HG03039 (cell line): ENCODE measurements around the gene RSL24D1.

Experiments
- ATAC-seq: cut with Tn5 transposase; IDR thresholded peaks from one replicate; pipeline ENCODE4 v1.9.1; 2021; ENCODE audit warnings: mild to moderate bottlenecking, moderate library complexity; ENCODE audit not compliant: unreplicated experiment

RSL24D1 gene

DNA sequence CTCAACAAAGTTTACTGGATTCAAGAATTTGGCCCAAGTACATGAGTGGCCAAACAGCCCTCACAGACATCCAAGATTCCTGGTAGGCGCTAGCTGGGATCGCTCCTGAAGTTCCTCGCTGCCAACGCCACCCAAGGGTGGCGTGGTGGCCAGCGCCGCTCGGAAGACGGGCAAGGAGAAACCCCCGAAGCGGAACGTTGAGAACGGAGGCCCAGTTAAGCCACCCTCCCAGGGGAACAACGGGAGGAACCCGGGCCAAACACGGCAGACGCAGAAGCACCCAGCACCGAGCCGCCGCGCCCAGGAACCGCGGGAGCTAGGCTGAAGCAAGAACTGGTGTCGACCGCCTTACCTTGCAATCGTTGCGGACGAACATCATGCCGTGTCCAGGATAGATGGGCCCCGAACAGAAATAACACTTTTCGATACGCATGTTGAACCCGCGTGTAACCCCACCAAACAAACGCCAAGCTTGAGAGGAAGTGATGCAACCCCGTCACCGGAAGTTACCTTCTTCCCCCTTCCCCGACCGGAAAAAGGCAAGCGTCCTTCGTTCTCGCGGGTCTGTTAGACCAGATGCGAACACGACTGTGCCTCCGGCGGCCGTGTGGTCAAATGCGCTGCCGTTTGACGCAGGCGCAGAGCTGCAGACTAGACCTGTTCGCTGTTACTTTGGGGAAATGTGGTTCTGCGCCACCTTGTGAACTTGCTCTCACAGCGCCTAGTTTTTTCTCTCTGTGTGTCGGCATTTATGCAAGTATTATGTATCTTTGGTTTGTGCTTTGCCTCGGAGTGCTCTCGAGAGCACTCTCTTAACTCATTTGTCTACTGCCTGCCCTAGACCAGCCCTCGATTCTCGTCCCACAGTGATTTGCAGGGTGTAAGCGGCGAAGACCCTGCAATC, at the start of gene RSL24D1:
Gene RSL24D1 (minus strand): TSS at position 484 of the 904 bp plus-strand sequence. CDS start 51 bp downstream, at position 433.
- peak; percentile 98 for ATAC-seq

DNA sequence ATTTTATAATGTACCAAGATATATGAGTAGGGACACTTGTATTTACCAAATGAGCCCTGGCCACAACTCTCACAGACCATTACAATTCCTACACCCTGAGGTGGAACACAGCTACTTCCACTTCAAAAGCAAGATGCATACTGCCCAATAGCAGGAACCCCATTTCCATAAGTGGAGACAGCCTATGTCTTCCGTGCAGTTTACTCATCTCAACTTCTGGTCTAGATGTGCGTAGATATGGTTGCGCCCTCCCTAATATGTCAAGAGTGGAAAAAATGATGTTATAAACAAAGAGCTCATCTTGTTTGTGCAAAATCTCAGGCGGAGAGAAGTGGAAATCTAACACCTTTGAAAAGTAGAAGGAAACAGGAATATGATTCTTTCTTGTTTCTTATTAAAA, 48.3 kb upstream of the RSL24D1 start:
- ATAC-seq = no peak

DNA sequence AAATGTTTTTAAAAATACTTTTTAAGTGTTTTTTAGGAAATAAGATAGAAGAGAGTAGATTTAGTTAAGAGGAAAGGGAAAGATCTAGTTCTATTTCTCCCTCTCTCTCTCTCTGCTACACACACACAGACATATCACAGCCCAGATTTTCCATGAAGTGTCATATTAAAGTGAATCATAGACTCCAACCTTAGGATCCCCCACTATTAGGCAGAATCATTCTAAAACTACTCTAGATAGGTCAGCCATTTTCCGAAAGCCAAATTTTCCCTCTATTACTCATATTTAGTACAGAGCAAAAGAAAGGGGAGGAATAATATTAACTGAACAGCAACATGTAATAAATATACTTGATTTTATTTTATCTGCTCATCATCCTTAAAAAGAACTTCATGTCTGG, 45.1 kb upstream of the RSL24D1 start:
- ATAC-seq = no peak

GRCh38 chr15:55241186-55241585, 44.4 kb upstream of the RSL24D1 start:
- no peak for ATAC-seq

DNA sequence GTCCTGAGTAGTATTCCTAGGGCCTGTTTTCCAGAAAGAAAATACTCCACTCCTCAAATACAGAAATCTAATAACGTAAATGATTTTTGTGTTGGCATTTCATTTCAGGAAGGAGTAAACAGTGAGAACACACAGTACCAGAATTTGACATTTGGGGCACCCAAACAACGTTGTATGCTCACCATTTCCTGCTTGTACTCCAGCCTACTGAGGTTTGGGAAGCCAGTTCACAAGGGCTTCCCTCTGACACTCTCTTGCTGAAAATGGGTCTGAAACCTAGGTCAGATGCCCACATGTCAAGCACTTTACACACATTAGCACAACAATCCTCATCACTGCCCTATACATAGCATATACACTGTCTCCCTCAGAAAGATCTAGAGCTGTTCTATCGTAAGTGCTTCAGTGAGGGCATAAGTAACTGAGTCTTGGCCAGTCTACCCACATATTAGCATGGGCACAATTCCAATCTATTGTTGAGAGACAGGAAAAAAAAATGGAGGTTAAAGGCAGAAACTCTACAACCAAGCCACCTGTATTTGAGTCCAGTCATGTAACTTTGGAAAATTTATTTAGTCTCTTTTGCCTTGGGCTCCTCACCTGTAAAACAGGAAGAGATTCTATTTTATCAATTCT, 43.5 kb upstream of the RSL24D1 start:
- ATAC-seq = no peak

DNA sequence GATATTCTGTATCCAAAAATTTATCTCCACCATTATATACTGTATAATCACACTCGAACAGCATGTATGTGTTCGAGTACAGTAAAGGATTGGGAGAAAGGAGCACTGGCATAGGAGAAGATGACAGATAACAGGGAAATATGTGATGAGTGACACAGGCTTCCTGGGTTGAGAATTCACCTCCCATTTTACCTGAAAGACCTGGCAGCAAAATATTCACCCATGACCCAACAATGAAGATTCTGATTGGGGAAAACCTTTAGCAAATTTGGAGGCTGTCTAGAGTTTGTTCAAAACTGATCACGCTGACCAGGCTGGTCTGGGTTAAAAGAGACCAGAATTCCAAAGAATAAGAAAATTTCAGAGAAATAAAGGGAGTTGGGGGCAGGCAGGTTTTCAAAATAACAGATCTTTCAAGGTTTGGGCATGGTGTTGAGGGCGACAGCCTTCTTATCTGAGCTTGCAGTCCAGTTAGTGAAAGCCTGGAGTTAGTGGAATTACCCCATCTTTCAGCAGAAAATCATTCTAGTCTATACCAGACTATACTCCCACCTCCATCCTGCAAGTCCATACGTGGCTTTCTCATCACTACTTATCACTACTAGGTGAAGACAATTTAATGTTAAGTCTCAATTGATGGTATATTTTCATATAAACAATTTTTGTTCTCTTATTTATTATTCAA, 42.8 kb upstream of the RSL24D1 start:
- no peak for ATAC-seq

GRCh38 chr15:55238877-55239276, 42.1 kb upstream of the RSL24D1 start:
- no peak for ATAC-seq

DNA sequence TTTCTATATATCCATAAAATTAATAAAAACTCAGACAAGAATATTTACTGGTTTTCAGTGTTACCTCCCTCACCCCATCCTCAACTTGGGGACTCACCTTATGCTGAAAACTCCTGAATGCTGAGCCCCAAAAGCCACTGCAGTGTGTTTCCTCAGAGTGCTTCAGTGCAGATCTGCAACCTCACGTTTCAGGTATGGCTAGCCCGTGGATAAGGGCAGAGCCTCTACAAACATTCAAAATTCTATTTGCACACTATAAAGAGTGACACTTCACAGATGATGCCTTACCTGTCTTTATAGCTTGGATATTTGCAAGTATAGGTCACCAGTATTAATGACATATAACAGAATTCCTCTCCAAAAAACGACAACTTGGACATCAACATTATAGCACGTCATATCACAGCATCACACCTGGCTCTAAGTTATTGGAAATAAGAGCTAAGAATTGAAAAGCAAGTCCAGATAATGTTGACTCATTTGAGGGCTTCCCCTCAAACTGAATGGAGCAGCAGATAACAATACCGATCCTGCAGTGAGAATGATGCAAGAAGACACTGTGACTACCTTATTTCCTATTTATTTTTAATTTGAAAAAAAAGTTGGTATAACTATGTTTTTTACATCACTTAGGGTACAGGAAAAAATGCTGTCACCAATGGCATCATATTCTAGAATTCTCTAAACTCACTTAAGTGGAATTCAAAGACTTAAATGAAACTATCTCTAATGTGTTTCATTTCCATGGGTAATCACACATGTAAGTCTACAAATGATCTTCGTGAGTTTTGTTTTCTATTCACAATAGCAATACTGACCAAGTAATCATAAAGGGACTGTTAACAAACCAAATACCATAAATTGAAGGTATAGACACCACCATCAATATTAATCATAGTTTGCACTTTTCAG, 40.7 kb upstream of the RSL24D1 start:
- ATAC-seq = no peak

- no peak for ATAC-seq
These were observed 38.9 kb upstream of the RSL24D1 start for GRCh38 chr15:55235546-55236036.

DNA sequence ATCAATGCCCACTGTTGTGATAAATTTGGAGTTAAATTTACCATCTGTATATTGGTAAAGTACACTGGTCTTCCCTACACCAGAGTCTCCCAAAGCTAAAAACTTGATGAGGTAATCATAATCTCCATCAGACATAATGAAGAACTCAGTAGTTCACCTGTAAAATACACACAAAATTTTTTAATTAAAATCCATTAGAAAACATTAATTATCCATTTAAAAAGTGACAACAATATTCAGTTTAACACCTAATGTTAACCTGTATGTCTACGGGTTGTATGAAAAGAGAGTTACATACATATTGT, 38.0 kb upstream of the RSL24D1 start:
- no peak for ATAC-seq

DNA sequence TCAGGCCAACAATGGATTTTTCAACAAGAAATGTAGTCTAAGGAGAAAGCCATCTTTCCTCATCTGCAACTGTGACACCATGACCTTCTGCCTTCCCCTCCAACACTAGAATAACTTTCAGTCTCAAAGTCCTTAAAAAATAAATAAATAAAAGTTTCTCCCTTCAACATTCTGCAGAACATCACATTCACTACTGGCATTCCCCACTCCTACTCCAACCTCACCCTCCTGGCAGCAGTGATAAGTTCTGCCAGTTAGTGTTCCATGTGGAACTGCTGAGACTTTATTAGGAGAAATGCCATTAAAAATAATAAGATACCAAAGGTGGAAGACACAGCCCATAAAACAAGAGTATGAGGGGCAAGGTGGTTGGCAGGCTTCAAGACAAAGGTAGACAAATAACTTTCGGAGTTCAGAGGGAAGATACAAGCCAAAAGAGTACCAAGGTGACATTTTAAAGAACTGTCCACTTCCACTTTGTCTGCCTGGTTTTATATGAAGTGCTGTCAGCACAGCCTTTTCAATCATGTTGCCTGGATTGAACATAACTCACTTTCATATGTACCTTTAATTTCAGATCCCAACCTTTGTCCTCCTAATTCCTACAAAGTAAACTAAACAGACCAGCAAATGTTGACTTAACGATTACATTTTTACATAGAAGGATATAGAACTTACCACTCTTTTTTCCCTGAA, 37.5 kb upstream of the RSL24D1 start:
- ATAC-seq = no peak

DNA sequence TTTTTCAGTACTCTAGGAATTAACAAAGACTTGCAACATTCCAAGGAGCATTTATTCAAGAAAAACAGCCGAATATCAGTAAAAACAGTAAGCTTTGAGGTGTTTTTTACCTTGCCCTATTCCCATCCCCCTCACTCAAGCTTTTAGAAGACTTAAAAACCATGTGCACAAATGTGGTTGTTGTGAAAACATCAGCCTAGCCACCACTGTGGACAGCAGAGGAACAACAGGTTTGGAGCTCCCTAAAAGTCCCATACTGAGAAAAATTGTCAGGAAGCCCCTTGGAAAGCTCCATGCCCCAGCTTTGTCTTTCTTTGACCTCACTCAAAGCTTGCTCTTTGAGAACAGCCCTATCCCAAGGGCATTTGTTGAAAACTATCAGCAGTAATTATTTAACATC, 34.7 kb upstream of the RSL24D1 start:
- no peak for ATAC-seq

GRCh38 chr15:55230953-55231352, 34.2 kb upstream of the RSL24D1 start:
- ATAC-seq = no peak

GRCh38 chr15:55230051-55230670, 33.4 kb upstream of the RSL24D1 start:
- ATAC-seq = no peak

- no peak for ATAC-seq
These were observed 29.4 kb upstream of the RSL24D1 start for GRCh38 chr15:55226127-55226526.

DNA sequence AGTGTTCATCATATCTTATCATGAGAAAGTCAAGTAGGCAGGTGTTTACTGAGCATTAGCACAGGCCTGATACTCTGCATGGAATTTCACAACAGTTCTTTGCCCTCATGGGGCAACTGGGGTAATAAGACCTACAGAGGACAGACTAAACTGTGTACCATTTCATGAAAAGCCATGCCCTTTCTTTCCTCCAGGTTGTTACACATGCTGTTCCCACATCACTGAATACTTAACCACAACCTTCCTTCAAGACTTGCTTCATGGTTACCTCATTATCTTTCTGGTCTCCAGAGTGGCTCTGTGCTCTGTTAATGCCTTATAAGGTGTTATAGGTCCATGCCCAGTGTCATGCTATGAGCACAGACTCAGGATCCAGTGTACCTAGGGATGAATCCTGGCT, 28.2 kb upstream of the RSL24D1 start:
- ATAC-seq = no peak

DNA sequence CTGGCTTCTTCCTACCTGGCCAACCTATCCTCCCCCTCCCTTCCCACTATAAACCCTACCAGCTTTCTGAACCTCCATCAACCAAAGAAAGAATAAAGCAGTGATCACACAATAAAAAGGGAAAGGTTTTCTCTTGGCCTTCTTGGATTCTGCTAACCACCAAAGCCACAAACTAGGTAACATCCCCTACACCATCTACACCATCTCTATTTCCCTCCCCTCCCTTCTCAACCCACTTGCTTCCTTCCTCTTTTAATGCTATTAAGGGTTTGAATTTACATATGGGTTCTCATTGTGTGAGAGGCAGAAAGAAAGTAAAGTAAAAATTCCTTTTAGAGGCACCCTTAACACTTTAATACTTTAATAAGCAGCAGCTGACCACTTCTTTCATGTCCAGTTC, 25.8 kb upstream of the RSL24D1 start:
- ATAC-seq = peak; percentile 62

DNA sequence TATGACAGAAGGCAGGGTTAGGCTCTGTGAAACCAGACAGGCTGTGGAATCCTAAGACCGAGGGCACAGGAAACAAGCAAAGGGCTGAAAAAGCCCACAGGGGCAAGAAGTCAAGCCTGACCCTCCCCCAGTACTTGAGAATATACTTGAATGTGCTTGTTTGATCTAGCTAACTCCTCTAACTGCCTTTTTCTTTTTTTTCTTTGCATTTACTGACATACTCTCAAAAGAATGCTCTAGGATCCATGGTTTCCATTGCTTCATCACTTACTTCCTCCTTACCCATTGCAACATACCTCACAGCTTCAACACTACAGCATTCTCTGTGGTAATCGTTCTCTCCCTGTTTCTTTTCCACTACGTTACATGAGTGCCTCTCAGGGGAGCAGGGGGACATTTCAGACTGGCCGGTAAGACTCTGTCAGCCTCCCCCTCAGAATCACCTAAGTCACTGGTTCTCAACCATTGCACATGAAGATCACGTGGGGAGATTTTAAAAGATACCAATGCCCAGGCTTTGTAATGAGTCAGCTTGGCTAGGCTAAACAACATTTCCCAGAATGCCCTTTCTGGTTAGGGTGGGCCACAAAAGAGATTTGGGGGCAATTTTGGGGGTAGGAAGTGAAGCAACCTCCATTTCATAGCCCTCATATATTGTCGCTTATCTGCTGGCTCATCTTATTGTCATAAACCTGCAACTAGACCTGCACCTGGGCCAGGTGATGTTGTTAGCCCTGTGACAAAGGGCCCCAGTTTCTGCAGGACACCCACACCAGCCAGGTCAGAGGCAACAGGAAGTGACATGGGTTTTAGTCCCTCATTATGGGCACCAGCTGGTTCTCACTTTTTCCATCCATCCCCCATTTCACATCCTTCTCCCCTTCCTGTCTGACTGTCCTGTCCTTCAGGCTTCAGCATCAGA, 24.6 kb upstream of the RSL24D1 start:
- ATAC-seq = no peak

DNA sequence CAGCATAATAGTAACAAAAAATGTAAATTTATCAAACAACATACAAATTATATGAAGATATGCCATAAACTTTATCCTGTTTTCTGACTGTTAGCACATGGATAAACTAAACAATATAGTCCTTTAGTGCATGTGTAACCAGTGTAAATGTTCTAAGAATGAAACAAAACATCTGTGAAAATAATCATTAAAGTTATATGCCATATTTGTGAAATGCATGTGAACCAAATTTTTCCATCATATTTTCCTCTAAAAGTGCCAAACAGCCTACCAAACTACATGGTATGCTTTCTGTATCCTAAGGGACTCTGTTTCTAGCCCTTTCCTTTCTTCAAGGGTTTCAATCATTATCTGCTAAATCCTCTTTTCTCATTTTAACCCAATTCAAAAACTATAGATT, 23.9 kb upstream of the RSL24D1 start:
- ATAC-seq = no peak
